HepG2 (cell line): ENCODE measurements around the gene RAB15. TPM values are rescaled to one million over a fixed set of nuclear protein-coding genes. Genes with fewer than 3 reads are reported as not detected.

Experiments used
- ARHGAP35 ChIP-seq: sonication (generic); formaldehyde crosslinking; IDR thresholded peaks from 2 replicates; pipeline ENCODE4 v1.9.0; 2022; ENCODE audit warnings: mild to moderate bottlenecking, inconsistent platforms, moderate library complexity, missing genetic modification reagents, borderline replicate concordance
- IKZF4 ChIP-seq: sonication (generic); formaldehyde crosslinking; IDR thresholded peaks from 2 replicates; pipeline ENCODE4 v1.5.1; 2020; ENCODE audit warnings: borderline replicate concordance, mild to moderate bottlenecking, low read depth, missing genetic modification reagents; ENCODE audit errors: not compliant biosample characterization
- NCOA1 ChIP-seq: sonication (generic); formaldehyde crosslinking; IDR thresholded peaks from 2 replicates; pipeline ENCODE4 v1.9.0; 2021; ENCODE audit warnings: missing genetic modification reagents
- RFXAP ChIP-seq: sonication (generic); formaldehyde crosslinking; IDR thresholded peaks from 2 replicates; pipeline ENCODE4 v1.4.0; 2020; ENCODE audit warnings: missing genetic modification reagents, borderline replicate concordance
- SNAPC2 ChIP-seq: sonication (generic); formaldehyde crosslinking; IDR thresholded peaks from 2 replicates; pipeline ENCODE4 v1.8.1; 2022; ENCODE audit warnings: mild to moderate bottlenecking, missing genetic modification reagents
- ZNF670 ChIP-seq: sonication (generic); formaldehyde crosslinking; IDR thresholded peaks from 2 replicates; pipeline ENCODE4 v1.8.0; 2022; ENCODE audit warnings: mild to moderate bottlenecking, missing genetic modification reagents, borderline replicate concordance
- ZSCAN12 ChIP-seq: sonication (generic); formaldehyde crosslinking; IDR thresholded peaks from 2 replicates; pipeline ENCODE4 v1.9.0; 2021; ENCODE audit warnings: mild to moderate bottlenecking, missing genetic modification reagents
- polyA plus RNA-seq, 8 experiments: library from polyadenylated mRNA; depleted of rRNA in 3 of 8; stranded (reverse) in 7 of 8; unstranded in 1 of 8; fragments of >200 nt; fragmentation: Illumina TruSeq in 4 of 8; extraction: Trizol in 4 of 8; gene quantifications; 2 replicates each; pipeline versions ENCODE4 v1.2.1 to v1.2.3, GENCODE V29; 2011 to 2016; ENCODE audit warnings: low read depth in 4 of 8, missing spikeins in 1 of 8, mixed read lengths in 1 of 8; ENCODE audit not compliant: insufficient read depth in 1 of 8
- total RNA-seq, 5 experiments: library from RNA; depleted of rRNA; stranded (reverse); fragments of >200 nt; fragmentation: Illumina TruSeq; extraction: Trizol; gene quantifications; 2 replicates each; pipeline ENCODE4 v1.2.3, GENCODE V29; 2016; ENCODE audit warnings: low read depth in 1 of 5
- TF ChIP-seq, protein P1 (sequence below): sonication (generic); formaldehyde crosslinking; IDR thresholded peaks from 2 replicates; pipeline ENCODE4 v1.8.0; 2022; ENCODE audit warnings: mild to moderate bottlenecking, missing genetic modification reagents, borderline replicate concordance
- TF ChIP-seq, protein P2 (sequence below): sonication (generic); formaldehyde crosslinking; IDR thresholded peaks from 2 replicates; pipeline ENCODE4 v1.8.0; 2022; ENCODE audit warnings: missing genetic modification reagents, mild to moderate bottlenecking, inconsistent platforms, borderline replicate concordance
- TF ChIP-seq, protein P3 (sequence below): sonication (generic); formaldehyde crosslinking; IDR thresholded peaks from 2 replicates; pipeline ENCODE4 v1.8.0; 2022; ENCODE audit warnings: mild to moderate bottlenecking, missing genetic modification reagents; ENCODE audit not compliant: insufficient replicate concordance
- TF ChIP-seq, protein P4 (sequence below): sonication (generic); formaldehyde crosslinking; IDR thresholded peaks from 2 replicates; pipeline ENCODE4 v1.4.0; 2020; ENCODE audit warnings: missing genetic modification reagents
- TF ChIP-seq, protein P5 (sequence below): IDR thresholded peaks from 2 replicates; pipeline ENCODE4 v1.6.1; 2018; ENCODE audit warnings: missing genetic modification reagents

The RAB15 gene
- total and polyA plus RNA-seq, 2 of the 13 experiments (the other 11 are each of a cell fraction or from before 2014, with no cell fraction given), result 7.4 to 18.5 TPM

DNA sequence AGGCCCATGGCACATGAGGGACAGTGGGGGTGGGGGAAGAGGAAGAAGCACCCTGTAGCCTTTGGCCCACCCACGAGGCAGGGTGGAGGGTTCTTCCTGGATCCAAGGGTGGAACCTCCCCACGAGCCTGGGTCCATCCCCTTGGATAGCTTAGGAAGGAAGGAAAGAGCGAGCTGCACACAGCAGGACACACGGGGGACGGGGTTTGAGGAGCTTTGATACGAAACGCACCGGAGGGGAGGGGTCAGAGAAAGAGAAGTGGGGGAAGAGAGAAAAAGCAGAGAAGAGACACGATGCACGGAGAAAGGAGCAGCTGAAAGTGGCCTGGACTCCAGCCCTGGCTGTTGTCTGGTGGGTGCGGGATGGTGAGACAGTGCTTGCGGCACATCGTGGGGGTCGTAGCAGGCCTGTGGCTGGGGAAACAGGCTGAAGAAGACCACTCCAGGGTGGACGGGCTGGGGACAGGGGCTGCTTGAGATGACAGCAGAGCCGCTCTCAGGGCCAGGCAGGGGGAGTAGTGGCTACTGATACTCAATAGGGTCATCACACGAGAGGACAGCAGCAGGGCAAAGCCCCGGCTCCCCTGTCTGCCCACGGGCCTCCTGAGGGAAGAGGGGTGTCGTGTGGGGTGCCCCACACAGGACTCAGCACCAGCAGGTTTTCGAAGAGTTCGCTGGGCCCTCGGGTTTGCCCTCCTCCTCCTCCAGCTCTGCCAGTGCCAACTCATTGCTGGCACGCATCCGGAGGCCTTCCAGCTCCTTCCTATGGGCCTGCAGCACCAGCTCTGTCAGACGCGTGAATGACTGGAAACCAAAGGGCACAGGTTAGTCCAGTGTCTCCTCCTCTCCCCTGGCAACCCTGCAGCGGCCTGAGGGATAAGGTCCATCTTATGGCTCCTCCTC is 24.2 kb downstream of the RAB15 start (continued):
- TF ChIP-seq, protein P1, sequence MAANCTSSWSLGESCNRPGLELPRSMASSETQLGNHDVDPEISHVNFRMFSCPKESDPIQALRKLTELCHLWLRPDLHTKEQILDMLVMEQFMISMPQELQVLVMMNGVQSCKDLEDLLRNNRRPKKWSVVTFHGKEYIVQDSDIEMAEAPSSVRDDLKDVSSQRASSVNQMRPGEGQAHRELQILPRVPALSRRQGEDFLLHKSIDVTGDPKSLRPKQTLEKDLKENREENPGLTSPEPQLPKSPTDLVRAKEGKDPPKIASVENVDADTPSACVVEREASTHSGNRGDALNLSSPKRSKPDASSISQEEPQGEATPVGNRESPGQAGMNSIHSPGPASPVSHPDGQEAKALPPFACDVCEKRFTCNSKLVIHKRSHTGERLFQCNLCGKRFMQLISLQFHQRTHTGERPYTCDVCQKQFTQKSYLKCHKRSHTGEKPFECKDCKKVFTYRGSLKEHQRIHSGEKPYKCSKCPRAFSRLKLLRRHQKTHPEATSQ (CRISPR knock-in tag), result no peak
- TF ChIP-seq RFXAP (CRISPR knock-in tag) (no peak), ZNF670 (CRISPR knock-in tag) (no peak), SNAPC2 (CRISPR knock-in tag) (no peak), ZSCAN12 (CRISPR knock-in tag) (no peak), NCOA1 (no peak), ARHGAP35 (CRISPR knock-in tag) (no peak), IKZF4 (no peak)
- TF ChIP-seq, protein P2, sequence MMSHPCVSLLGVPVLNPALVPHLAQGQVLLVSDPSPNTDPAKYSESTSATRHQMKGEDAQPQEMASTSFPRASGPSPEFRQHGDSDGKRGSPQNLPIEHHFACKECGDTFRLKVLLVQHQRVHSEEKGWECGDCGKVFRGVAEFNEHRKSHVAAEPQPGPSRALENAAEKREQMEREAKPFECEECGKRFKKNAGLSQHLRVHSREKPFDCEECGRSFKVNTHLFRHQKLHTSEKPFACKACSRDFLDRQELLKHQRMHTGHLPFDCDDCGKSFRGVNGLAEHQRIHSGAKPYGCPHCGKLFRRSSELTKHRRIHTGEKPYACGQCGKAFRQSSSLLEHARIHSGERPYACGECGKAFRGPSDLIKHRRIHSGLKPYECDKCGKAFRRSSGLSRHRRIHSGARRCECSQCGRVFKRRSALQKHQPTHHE (CRISPR knock-in tag), result no peak
- TF ChIP-seq, protein P3, sequence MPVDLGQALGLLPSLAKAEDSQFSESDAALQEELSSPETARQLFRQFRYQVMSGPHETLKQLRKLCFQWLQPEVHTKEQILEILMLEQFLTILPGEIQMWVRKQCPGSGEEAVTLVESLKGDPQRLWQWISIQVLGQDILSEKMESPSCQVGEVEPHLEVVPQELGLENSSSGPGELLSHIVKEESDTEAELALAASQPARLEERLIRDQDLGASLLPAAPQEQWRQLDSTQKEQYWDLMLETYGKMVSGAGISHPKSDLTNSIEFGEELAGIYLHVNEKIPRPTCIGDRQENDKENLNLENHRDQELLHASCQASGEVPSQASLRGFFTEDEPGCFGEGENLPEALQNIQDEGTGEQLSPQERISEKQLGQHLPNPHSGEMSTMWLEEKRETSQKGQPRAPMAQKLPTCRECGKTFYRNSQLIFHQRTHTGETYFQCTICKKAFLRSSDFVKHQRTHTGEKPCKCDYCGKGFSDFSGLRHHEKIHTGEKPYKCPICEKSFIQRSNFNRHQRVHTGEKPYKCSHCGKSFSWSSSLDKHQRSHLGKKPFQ (CRISPR knock-in tag), result no peak
- TF ChIP-seq, protein P4, sequence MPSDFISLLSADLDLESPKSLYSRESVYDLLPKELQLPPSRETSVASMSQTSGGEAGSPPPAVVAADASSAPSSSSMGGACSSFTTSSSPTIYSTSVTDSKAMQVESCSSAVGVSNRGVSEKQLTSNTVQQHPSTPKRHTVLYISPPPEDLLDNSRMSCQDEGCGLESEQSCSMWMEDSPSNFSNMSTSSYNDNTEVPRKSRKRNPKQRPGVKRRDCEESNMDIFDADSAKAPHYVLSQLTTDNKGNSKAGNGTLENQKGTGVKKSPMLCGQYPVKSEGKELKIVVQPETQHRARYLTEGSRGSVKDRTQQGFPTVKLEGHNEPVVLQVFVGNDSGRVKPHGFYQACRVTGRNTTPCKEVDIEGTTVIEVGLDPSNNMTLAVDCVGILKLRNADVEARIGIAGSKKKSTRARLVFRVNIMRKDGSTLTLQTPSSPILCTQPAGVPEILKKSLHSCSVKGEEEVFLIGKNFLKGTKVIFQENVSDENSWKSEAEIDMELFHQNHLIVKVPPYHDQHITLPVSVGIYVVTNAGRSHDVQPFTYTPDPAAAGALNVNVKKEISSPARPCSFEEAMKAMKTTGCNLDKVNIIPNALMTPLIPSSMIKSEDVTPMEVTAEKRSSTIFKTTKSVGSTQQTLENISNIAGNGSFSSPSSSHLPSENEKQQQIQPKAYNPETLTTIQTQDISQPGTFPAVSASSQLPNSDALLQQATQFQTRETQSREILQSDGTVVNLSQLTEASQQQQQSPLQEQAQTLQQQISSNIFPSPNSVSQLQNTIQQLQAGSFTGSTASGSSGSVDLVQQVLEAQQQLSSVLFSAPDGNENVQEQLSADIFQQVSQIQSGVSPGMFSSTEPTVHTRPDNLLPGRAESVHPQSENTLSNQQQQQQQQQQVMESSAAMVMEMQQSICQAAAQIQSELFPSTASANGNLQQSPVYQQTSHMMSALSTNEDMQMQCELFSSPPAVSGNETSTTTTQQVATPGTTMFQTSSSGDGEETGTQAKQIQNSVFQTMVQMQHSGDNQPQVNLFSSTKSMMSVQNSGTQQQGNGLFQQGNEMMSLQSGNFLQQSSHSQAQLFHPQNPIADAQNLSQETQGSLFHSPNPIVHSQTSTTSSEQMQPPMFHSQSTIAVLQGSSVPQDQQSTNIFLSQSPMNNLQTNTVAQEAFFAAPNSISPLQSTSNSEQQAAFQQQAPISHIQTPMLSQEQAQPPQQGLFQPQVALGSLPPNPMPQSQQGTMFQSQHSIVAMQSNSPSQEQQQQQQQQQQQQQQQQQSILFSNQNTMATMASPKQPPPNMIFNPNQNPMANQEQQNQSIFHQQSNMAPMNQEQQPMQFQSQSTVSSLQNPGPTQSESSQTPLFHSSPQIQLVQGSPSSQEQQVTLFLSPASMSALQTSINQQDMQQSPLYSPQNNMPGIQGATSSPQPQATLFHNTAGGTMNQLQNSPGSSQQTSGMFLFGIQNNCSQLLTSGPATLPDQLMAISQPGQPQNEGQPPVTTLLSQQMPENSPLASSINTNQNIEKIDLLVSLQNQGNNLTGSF (CRISPR knock-in tag), result no peak
- TF ChIP-seq, protein P5, sequence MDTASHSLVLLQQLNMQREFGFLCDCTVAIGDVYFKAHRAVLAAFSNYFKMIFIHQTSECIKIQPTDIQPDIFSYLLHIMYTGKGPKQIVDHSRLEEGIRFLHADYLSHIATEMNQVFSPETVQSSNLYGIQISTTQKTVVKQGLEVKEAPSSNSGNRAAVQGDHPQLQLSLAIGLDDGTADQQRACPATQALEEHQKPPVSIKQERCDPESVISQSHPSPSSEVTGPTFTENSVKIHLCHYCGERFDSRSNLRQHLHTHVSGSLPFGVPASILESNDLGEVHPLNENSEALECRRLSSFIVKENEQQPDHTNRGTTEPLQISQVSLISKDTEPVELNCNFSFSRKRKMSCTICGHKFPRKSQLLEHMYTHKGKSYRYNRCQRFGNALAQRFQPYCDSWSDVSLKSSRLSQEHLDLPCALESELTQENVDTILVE (CRISPR knock-in tag), result no peak
